ENCODE measurements around the gene ZMPSTE24. TPM values are rescaled to one million over a fixed set of nuclear protein-coding genes. Genes with fewer than 3 reads are reported as not detected.
A peak's percentile ranks its signal among the peaks of the same experiment; 100 is the strongest.

ZMPSTE24 gene
- total RNA-seq, 1 donor from 2014 or later, result 25.5 TPM

DNA sequence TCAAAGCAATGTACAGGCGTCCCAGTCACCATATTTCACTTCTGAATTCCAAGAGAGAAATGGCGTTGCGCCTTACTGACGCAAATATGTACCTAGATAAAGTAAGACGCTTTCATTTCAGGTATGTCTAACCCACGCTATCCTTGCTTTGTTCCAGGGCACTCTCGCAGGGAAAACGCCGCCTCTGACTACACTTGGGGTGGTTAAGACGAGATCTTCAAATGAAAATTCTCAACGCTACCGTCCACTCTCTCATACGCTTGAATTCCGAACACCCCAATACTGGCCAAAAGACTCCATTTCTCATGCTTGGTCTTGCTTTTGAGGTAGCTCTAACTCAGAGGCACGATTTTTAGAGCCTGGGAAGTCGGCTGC is 736 bp upstream of the ZMPSTE24 start:
- Histone ChIP-seq H3K27me3 (no peaks in the 10 kb centered on the region), H3K4me3 (peak overlapping the region; percentile 85 to 91), H3K9me3 (no peaks in the 10 kb centered on the region), H3K4me1 (peaks cover 36% of the 10 kb centered on the region), H3K27ac (peak overlapping the region; percentile 84), H3K36me3 (peaks cover 0 to 17% of the 10 kb centered on the region in 2 donors)
- no peak for DNase-seq (ENCODE audit: extremely low spot score in 2 of 2)
- intact Hi-C loops (cut with DNase I), result no loop called here
- no peak for TF ChIP-seq POLR2A (IDR thresholded peaks at IDR 0.05)
- TF ChIP-seq, protein P1, sequence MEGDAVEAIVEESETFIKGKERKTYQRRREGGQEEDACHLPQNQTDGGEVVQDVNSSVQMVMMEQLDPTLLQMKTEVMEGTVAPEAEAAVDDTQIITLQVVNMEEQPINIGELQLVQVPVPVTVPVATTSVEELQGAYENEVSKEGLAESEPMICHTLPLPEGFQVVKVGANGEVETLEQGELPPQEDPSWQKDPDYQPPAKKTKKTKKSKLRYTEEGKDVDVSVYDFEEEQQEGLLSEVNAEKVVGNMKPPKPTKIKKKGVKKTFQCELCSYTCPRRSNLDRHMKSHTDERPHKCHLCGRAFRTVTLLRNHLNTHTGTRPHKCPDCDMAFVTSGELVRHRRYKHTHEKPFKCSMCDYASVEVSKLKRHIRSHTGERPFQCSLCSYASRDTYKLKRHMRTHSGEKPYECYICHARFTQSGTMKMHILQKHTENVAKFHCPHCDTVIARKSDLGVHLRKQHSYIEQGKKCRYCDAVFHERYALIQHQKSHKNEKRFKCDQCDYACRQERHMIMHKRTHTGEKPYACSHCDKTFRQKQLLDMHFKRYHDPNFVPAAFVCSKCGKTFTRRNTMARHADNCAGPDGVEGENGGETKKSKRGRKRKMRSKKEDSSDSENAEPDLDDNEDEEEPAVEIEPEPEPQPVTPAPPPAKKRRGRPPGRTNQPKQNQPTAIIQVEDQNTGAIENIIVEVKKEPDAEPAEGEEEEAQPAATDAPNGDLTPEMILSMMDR (IDR thresholded peaks at IDR 0.05), result no peak
- no peak for TF ChIP-seq POLR2AphosphoS5 (IDR thresholded peaks at IDR 0.05; ENCODE audit: insufficient read depth in 1 of 2, low read depth in 1 of 2)

DNA sequence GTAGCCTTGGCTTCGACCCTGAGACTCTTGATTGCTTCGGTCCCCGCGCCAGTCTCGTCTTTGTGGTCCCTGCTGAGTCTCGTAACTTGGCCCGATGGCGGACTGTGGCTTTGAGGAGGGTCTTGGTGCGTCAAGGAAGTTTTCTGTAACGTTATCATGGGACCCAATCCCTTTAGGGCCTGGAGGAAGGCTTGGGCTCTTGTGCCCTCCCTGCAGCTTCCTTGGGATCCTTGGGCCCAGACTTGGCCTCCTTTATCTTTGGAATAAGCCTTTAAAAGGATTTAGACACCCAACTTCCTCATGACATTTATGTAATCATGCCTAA is 371 bp downstream of the ZMPSTE24 start:
- peak overlapping the region; percentile 84 for H3K27ac ChIP-seq
- H3K9me3 ChIP-seq, result no peaks in the 10 kb centered on the region
- intact Hi-C loops (cut with DNase I), result no loop called here
- TF ChIP-seq, protein P1 (IDR thresholded peaks at IDR 0.05), result no peak
- no peak for TF ChIP-seq POLR2A (IDR thresholded peaks at IDR 0.05)
- TF ChIP-seq POLR2AphosphoS5 (IDR thresholded peaks at IDR 0.05; ENCODE audit: insufficient read depth in 1 of 2, low read depth in 1 of 2), result no peak
- DNase-seq (ENCODE audit: extremely low spot score in 2 of 2), result no peak
- peak overlapping the region; percentile 85 to 91 for H3K4me3 ChIP-seq
- H3K36me3 ChIP-seq, result peaks cover 0 to 27% of the 10 kb centered on the region in 2 donors
- no peaks in the 10 kb centered on the region for H3K27me3 ChIP-seq
- H3K4me1 ChIP-seq, result peaks cover 45% of the 10 kb centered on the region

DNA sequence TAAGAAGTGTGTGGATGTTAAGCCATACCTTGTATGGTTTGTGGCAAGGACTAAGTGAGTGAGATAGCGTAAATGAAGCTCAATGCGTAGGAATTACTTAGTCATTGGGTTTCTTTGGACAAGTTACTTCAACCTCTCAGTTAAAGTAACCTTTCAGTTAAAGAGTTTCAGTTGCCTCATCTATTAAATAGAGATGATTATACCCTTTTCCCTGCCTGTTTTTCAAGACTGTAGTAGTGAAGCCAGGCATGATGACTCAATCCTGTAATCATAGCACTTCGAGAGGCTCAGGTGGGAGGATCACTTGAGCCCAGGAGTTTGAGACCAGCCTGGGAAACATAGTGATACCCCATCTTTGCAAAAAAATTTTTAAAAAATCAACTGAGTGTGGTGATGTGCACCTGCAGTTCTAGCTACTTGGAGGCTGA is 6.3 kb downstream of the ZMPSTE24 start:
- TF ChIP-seq POLR2A (IDR thresholded peaks at IDR 0.05), result no peak
- TF ChIP-seq, protein P1 (IDR thresholded peaks at IDR 0.05), result no peak
- TF ChIP-seq POLR2AphosphoS5 (IDR thresholded peaks at IDR 0.05; ENCODE audit: insufficient read depth in 1 of 2, low read depth in 1 of 2), result no peak
- Histone ChIP-seq H3K4me1 (peaks cover 33% of the 10 kb centered on the region), H3K27ac (no peak overlapping the region), H3K9me3 (no peaks in the 10 kb centered on the region), H3K4me3 (no peak overlapping the region), H3K27me3 (no peaks in the 10 kb centered on the region), H3K36me3 (peaks cover 0 to 44% of the 10 kb centered on the region in 2 donors)
- no peak for DNase-seq (ENCODE audit: extremely low spot score in 2 of 2)
- intact Hi-C loops (cut with DNase I), result no loop called here

DNA sequence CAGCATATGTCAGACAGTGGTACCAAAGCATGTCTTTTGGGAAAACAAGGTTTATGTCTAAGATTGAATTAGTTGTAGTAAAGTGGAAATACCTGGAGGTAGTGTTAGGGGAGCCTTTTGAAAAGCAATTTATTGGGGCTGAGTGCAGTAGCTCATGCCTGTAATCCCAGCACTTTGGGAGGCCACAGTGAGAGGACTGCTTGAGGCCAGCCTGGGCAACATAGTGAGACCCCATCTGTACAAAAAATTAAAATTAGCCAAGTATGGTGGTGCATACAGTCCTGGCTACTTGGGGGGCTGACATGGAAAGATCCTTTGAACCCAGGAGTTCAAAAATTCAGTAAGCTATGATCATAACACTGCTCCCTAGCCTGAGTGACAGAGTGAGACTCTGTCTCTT is 7.3 kb downstream of the ZMPSTE24 start:
- Histone ChIP-seq H3K27ac (no peak overlapping the region), H3K4me1 (peaks cover 25% of the 10 kb centered on the region)
- intact Hi-C loops (cut with DNase I), result no loop called here

DNA sequence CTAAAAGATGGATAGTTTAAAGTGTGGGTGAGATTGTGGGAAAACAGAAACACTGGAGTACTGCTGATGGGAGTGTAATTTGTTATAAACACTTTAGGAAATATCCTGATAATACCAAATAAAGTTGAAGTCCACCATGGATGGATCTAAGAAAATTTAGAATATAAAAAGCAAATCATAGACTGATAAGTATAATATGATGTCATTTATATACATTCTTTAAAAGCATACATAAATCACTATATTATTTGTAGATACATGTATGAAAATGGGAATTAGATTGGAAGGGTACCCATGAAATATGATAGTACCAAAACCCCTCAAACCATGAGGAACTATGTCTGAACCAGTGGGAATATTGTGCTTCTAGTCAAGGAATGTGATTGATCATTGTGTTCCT is 7.9 kb downstream of the ZMPSTE24 start:
- intact Hi-C loops (cut with DNase I), result no loop called here
- peaks cover 0 to 57% of the 10 kb centered on the region in 2 donors for H3K36me3 ChIP-seq
- H3K4me3 ChIP-seq, result no peak overlapping the region
- TF ChIP-seq, protein P1 (IDR thresholded peaks at IDR 0.05), result no peak
- TF ChIP-seq POLR2AphosphoS5 (IDR thresholded peaks at IDR 0.05; ENCODE audit: insufficient read depth in 1 of 2, low read depth in 1 of 2) (no peak), POLR2A (IDR thresholded peaks at IDR 0.05) (no peak)
- DNase-seq (ENCODE audit: extremely low spot score in 2 of 2), result no peak
- H3K27me3 ChIP-seq, result no peaks in the 10 kb centered on the region
- H3K27ac ChIP-seq, result no peak overlapping the region
- peaks cover 25% of the 10 kb centered on the region for H3K4me1 ChIP-seq
- no peaks in the 10 kb centered on the region for H3K9me3 ChIP-seq

More for the DNA sequence above, 7.3 kb downstream of the ZMPSTE24 start:
- no peak for DNase-seq (ENCODE audit: extremely low spot score in 2 of 2)
- Histone ChIP-seq H3K36me3 (peaks cover 0 to 54% of the 10 kb centered on the region in 2 donors), H3K9me3 (no peaks in the 10 kb centered on the region), H3K27me3 (no peaks in the 10 kb centered on the region), H3K4me3 (no peak overlapping the region)
- TF ChIP-seq POLR2AphosphoS5 (IDR thresholded peaks at IDR 0.05; ENCODE audit: insufficient read depth in 1 of 2, low read depth in 1 of 2), result no peak

All from vagina (tissue), 2 donors.